Choroid plexus epithelial cell (primary cell): ENCODE results near the gene DSTYK.

Experiments
- DNase-seq: peaks from one replicate; pipeline ENCODE4 v3.0.0-alpha.2; 2010; ENCODE audit warnings: low read depth
- H3K4me3 ChIP-seq: 2 replicates; pipeline ENCODE4 v1.5.1; 2011; ENCODE audit warnings: low read depth, mild to moderate bottlenecking, control low read depth, low read length, moderate library complexity
- TF ChIP-seq, protein P1 (sequence below): conservative IDR thresholded peaks from 2 replicates; pipeline ENCODE4 v1.5.1; 2011; ENCODE audit warnings: low read depth, mild to moderate bottlenecking, control low read depth, inconsistent platforms, low read length, moderate library complexity

Gene DSTYK

DNA sequence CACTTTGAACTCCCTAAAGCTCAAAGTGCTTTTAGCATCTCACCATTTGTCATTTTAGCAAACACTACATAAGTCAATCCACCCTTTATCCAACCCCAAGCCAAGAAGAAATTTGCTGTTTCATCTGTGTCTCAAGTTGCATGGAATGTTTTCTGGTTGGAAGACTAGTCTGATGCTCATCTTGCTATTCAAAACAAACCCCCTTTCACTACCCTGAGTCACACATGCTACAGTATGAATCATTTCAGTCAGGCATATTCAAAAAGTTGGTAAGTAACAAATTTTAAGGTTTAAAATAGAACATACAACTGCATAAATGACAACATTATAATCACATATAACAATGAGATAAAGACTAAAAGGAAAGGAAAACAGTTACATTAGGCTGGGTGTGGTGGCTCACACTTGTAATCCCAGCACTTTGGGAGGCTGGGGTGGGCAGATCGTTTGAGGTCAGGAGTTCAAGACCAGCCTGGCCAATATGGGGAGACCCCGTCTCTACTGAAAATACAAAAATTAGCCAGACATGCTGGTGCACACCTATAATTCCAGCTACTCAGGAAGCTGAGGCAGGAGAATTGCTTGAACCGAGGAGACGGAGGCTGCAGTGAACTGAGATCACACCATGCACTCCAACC is 38.7 kb downstream of the DSTYK start:
- DNase-seq: peak; percentile 98
- H3K4me3 ChIP-seq: no peak overlapping the region
- TF ChIP-seq, protein P1, sequence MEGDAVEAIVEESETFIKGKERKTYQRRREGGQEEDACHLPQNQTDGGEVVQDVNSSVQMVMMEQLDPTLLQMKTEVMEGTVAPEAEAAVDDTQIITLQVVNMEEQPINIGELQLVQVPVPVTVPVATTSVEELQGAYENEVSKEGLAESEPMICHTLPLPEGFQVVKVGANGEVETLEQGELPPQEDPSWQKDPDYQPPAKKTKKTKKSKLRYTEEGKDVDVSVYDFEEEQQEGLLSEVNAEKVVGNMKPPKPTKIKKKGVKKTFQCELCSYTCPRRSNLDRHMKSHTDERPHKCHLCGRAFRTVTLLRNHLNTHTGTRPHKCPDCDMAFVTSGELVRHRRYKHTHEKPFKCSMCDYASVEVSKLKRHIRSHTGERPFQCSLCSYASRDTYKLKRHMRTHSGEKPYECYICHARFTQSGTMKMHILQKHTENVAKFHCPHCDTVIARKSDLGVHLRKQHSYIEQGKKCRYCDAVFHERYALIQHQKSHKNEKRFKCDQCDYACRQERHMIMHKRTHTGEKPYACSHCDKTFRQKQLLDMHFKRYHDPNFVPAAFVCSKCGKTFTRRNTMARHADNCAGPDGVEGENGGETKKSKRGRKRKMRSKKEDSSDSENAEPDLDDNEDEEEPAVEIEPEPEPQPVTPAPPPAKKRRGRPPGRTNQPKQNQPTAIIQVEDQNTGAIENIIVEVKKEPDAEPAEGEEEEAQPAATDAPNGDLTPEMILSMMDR: no peak

DNA sequence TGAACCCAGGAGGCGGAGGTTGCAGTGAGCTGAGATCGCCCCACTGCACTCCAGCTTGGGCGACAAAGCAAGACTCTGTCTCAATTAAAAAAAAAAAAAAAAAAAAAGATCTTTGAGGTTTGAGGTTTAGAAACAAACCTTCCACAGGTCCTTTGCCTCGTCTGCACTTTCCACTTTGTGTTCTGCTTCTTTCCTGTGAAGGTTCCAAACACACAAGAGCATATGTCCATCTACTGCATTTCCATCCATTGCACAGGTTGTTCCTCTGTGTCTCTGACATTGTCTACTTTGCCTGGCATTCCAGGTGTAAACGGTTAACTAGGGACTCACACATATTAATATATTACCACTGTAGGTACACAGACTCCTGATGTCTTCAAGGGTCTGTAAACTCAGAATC is 40.1 kb downstream of the DSTYK start:
- no peak for DNase-seq
- no peak overlapping the region for H3K4me3 ChIP-seq
- TF ChIP-seq, protein P1: no peak

DNA sequence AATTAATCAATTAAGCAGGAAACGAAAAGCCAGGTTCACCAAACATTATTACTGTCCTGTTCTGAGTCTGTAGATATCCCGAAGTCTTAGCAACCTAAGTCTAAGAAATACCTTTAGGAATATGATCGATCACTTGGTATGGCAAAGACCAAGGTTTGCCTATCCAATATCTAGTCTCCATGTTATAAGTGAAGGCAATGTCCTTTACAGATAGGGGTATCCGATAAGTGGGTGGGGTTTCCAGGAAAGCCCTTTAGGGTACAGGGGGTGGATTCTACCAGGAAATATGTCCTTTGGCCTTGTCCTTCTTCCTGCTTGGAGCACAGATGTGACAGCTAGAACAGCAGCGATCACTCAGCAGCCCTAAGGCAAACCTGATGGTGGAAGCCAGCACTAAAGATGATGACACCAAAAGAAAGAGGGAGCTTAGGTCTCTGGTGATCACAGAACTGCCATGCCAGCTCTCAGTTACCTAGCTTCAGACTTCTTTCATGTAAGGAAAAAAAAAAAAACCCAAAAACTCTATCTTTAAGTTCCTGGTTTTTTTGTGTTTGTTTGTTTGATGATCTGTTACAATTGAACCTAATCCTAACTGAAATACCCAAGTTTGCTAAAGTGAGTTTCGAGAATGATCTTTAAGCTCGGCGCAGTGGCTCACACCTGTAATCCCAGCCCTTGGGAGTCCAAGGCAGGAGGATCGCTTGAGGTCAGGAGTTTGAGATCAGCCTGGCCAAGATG is 40.8 kb downstream of the DSTYK start:
- H3K4me3 ChIP-seq: no peak overlapping the region
- DNase-seq: no peak

DNA sequence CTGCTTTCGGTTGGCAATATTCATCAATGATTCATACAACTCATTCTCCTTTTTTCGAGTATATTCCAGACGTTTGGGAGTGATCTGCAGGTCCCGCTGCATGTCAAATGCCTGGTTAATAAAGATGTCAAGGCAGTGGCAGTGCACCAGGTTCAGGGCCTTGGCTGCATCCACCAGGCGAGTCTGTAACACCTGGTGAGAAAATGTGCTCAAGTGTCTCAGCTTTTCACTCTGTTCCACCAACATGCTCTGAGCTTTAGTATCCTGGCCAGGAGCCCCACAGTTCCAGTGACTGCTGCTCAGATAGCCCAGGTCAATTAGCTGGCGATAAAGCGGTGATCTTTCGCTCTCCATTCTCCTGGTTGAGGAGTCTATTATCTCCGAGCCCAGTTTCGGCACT is 42.3 kb downstream of the DSTYK start:
- TF ChIP-seq, protein P1: no peak
- no peak for DNase-seq

More for the DNA sequence above, 40.8 kb downstream of the DSTYK start:
- TF ChIP-seq, protein P1: no peak

DNA sequence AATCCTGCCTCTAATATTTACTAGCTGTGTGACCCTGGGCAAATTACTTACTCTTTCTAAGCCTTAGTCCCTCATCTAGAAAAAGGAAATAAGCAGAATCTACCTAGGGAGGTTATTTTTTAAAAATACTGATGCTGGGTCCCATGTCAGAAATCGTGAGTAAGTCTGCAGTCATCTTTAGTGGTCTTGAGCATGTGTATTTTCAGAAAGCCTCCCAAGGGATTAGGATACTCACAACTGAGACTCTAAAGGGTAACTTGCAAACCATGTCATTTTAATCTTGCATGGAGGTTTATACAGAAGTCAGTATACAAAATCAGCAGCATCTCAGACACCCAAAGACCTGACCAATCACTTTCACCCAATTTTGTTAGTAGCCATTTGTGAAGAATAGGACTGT is 43.2 kb downstream of the DSTYK start:
- no peak for DNase-seq
- H3K4me3 ChIP-seq: no peak overlapping the region
- TF ChIP-seq, protein P1: no peak

More for the DNA sequence above, 42.3 kb downstream of the DSTYK start:
- no peak overlapping the region for H3K4me3 ChIP-seq

DNA sequence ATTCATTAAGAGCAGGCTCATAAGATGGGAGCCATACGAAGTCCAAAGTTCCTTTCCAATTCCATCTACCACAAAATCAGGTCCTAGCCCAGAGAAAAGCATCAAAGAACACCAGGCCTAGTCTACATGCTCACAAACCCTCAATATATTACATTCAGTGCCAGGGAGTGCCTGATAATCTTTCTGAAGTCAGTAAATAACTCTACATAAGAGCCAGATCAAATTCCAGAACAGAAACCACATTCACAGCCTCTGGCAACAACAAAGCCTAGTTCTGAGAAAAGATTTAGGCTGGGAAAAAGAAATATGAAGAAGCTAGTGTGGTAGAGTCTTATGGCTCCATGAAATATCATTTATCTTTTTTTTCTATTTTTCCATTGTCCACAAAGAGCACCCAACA is 49.2 kb downstream of the DSTYK start:
- H3K4me3 ChIP-seq: no peak overlapping the region
- TF ChIP-seq, protein P1: no peak
- DNase-seq: peak; percentile 52

DNA sequence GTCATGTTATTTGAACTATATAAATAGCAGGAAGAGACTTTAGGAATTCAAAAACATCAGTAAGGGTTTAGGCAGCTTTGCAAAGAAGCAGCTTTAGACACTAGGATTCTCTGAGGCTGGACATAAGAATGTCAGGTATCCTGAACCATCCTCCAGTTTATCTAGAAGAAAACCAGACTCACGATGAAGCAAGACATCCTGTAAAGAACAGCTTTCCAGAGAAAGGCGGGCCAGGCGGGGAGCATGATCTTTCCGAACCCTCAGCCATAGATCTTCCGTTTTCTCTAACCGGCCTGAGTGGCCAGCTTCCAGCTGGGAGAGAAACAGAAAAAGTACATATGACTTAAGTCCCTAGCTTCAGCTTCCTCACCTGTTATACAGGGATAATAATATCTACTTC is 50.4 kb downstream of the DSTYK start:
- H3K4me3 ChIP-seq: no peak overlapping the region
- TF ChIP-seq, protein P1: no peak

More for the DNA sequence above, 50.4 kb downstream of the DSTYK start:
- DNase-seq: no peak
